HepG2 (cell line): ENCODE measurements around the gene VAV2. TPM values are rescaled to one million over a fixed set of nuclear protein-coding genes. Genes with fewer than 3 reads are reported as not detected.

ENCODE experiments used
- ATAC-seq: fragments of 200-7000 bp; cut with Tn5 transposase; 3 replicates; pipeline ENCODE4 v1.9.1; 2020; ENCODE audit warnings: mild to moderate bottlenecking, moderate library complexity
- BruUV-seq: library from RNA; stranded (reverse); fragments of 400-500 nt; replicated peaks from 2 replicates; lab custom pipeline; 2021; lab: Mats Ljungman, UMichigan
- CTCF ChIA-PET: fragments of 300-600 bp; formaldehyde crosslinking; extraction: SDS; loops from one replicate; lab custom pipeline; 2021; ENCODE audit warnings: low total read pairs, inconsistent platforms, low intra/inter-chr PET ratio; lab: Yijun Ruan, JAX
- POLR2A ChIA-PET: fragments of 350-600 bp; sonication (Branson Sonifier 250); formaldehyde crosslinking; loops from one replicate; lab custom pipeline; 2020; ENCODE audit warnings: antibody characterized with exemption, inconsistent platforms; lab: Yijun Ruan, JAX
- DNase-seq: peaks from one replicate; pipeline ENCODE4 v3.0.0-alpha.2; 2015; ENCODE audit warnings: low spot score
- FAIRE-seq: peaks from 3 replicates; lab custom pipeline; 2011; peaks lifted over from hg19 to GRCh38; lab: Jason Lieb, UNC
- H2AFZ ChIP-seq: one replicate; pipeline ENCODE4 v1.6.1; 2011; ENCODE audit warnings: low read length, inconsistent platforms
- H3K27ac ChIP-seq: fragments of 300-600 bp; 3 replicates; pipeline ENCODE4 v1.8.0; 2011; ENCODE audit warnings: mixed run types, mild to moderate bottlenecking, mixed read lengths, low read length, inconsistent platforms; ENCODE audit not compliant: insufficient read depth; ENCODE audit errors: extremely low read length
- H3K27me3 ChIP-seq, 2 experiments: fragments of 200-600 bp in 1 of 2; 2 replicates in 1 of 2; 3 replicates in 1 of 2; pipeline versions ENCODE4 v1.6.0 to v1.8.0; 2011; ENCODE audit warnings: low read length in 2 of 2, mild to moderate bottlenecking in 2 of 2, moderate library complexity in 2 of 2, inconsistent platforms in 1 of 2; ENCODE audit not compliant: insufficient read depth in 2 of 2, control insufficient read depth in 1 of 2
- H3K36me3 ChIP-seq, 2 experiments: fragments of 200-600 bp in 1 of 2; replicated peaks in 1 of 2; 2 replicates in 1 of 2; 3 replicates in 1 of 2; pipeline versions ENCODE4 v1.5.1 to v1.8.0; 2011; ENCODE audit warnings: low read length in 2 of 2, inconsistent platforms in 1 of 2; ENCODE audit not compliant: insufficient read depth in 2 of 2, control insufficient read depth in 1 of 2
- H3K4me1 ChIP-seq: 2 replicates; pipeline ENCODE4 v1.5.1; 2012; ENCODE audit warnings: low read length, inconsistent platforms; ENCODE audit not compliant: insufficient read depth
- H3K4me2 ChIP-seq: 2 replicates; pipeline ENCODE4 v1.6.0; 2011; ENCODE audit warnings: low read depth, low read length, inconsistent platforms
- H3K4me3 ChIP-seq, 3 experiments: fragments of 200-600 bp in 1 of 3; sonication (generic), shearing (Covaris generic) in 1 of 3; replicated peaks in 1 of 3; 2 replicates each; pipeline ENCODE4 v1.5.1; 2011 to 2016; ENCODE audit warnings: low read length in 3 of 3, inconsistent platforms in 2 of 3, low read depth in 2 of 3, mild to moderate bottlenecking in 2 of 3, control low read depth in 1 of 3, mixed read lengths in 1 of 3; ENCODE audit not compliant: insufficient read depth in 1 of 3
- H3K79me2 ChIP-seq: one replicate; pipeline ENCODE4 v1.6.1; 2011; ENCODE audit warnings: low read length, inconsistent platforms; ENCODE audit not compliant: insufficient read depth
- H3K9ac ChIP-seq: 2 replicates; pipeline ENCODE4 v1.6.0; 2011; ENCODE audit warnings: mild to moderate bottlenecking, low read depth, low read length, inconsistent platforms; ENCODE audit not compliant: insufficient read depth
- H3K9me3 ChIP-seq: 2 replicates; pipeline ENCODE4 v1.5.1; 2012; ENCODE audit warnings: mild to moderate bottlenecking, low read length
- H4K20me1 ChIP-seq: 2 replicates; pipeline ENCODE4 v1.6.0; 2011; ENCODE audit warnings: inconsistent platforms, mild to moderate bottlenecking, low read length, moderate library complexity; ENCODE audit not compliant: insufficient read depth
- CEBPB ChIP-seq: IDR thresholded peaks from 2 replicates; pipeline ENCODE4 v1.6.1; 2011; ENCODE audit warnings: low read depth, low read length, improper control_type of control experiment, borderline replicate concordance
- NAIF1 ChIP-seq: sonication (generic); formaldehyde crosslinking; IDR thresholded peaks from 2 replicates; pipeline ENCODE4 v1.5.0; 2020; ENCODE audit warnings: mild to moderate bottlenecking, missing genetic modification reagents, borderline replicate concordance
- U2AF1 ChIP-seq: fragments of 200-400 bp; formaldehyde crosslinking; optimal IDR thresholded peaks from 2 replicates; pipeline ENCODE3; 2017; ENCODE audit warnings: mild to moderate bottlenecking, low read depth, low read length
- WGBS: methylation state at CpG from one replicate; pipeline ENCODE4 v1.1.6; 2017; ENCODE audit warnings: low lambda C conversion rate; 5-methylcytosine and 5-hydroxymethylcytosine counted together
- in situ Hi-C: cut with HindIII; loops from 2 replicates; pipeline ENCODE4 v1.10.0; 2017; ENCODE audit warnings: low pct_unique_long_range_greater_than_20kb; ENCODE audit not compliant: extremely low pct_ligation_motif_present
- intact Hi-C: fragments of 100-400 bp; cut with micrococcal nuclease; formaldehyde crosslinking; loops from one replicate; pipeline ENCODE4 v1.10.0; 2022; ENCODE audit not compliant: unreplicated experiment
- polyA plus RNA-seq, 8 experiments: library from polyadenylated mRNA; depleted of rRNA in 3 of 8; stranded (reverse) in 7 of 8; unstranded in 1 of 8; fragments of >200 nt; fragmentation: Illumina TruSeq in 4 of 8; extraction: Trizol in 4 of 8; gene quantifications; 2 replicates each; pipeline versions ENCODE4 v1.2.1 to v1.2.3, GENCODE V29; 2011 to 2016; ENCODE audit warnings: low read depth in 4 of 8, missing spikeins in 1 of 8, mixed read lengths in 1 of 8; ENCODE audit not compliant: insufficient read depth in 1 of 8
- total RNA-seq, 5 experiments: library from RNA; depleted of rRNA; stranded (reverse); fragments of >200 nt; fragmentation: Illumina TruSeq; extraction: Trizol; gene quantifications; 2 replicates each; pipeline ENCODE4 v1.2.3, GENCODE V29; 2016; ENCODE audit warnings: low read depth in 1 of 5
- TF ChIP-seq, protein P1 (sequence below): sonication (generic); formaldehyde crosslinking; IDR thresholded peaks from 2 replicates; pipeline ENCODE4 v1.4.0; 2020; ENCODE audit warnings: missing genetic modification reagents, borderline replicate concordance
- TF ChIP-seq, protein P2 (sequence below): sonication (generic); formaldehyde crosslinking; IDR thresholded peaks from 2 replicates; pipeline ENCODE4 v1.4.0; 2020; ENCODE audit warnings: missing genetic modification reagents, mild to moderate bottlenecking, borderline replicate concordance
- TF ChIP-seq, protein P3 (sequence below): sonication (generic); formaldehyde crosslinking; IDR thresholded peaks from 2 replicates; pipeline ENCODE4 v1.4.0; 2020; ENCODE audit warnings: missing genetic modification reagents
- TF ChIP-seq, protein P4 (sequence below): sonication (generic); formaldehyde crosslinking; IDR thresholded peaks from 2 replicates; pipeline ENCODE4 v1.5.0; 2020; ENCODE audit warnings: mild to moderate bottlenecking, missing genetic modification reagents, moderate library complexity

VAV2 gene
- total and polyA plus RNA-seq, 2 of the 13 experiments (the other 11 are each of a cell fraction or from before 2014, with no cell fraction given): 22.5 to 22.9 TPM

DNA sequence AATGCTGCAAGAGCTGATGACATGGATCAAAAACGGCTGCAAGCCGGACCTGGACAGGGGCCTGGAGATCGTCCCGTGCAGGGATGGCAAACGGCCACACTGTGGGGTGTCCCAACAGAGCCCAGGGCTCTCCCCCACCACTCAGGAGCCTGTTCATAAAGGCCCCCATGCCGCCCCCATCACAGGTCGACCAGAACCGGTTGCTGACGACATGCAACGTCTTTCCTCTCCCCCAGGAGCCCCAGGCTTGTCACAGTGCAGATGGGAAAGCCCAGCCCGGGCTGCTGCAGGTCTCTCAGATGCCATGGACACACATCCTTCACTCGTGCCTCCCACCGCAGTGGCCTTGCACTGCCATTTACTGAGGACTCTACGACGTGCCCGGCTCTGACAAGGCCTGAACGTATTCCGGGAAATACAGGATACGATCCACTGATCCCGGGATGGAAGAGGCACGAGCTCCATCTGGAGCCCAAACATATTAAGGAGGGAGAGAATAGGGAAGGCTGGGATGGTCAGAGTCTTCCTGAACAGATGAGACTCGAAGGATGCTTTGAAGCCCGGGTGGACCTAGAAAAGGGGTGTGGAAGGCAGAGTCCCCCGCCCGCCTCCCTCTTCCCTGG is 177.4 kb downstream of the VAV2 start:
- Histone ChIP-seq H2AFZ (no peak overlapping the region), H3K36me3 (peaks cover 8 to 39% of the 10 kb centered on the region in 2 experiments; a peak in 4 of 5 replicates)
- ATAC-seq: no peak
- ChIA-PET POLR2A (no interaction called here), CTCF (no interaction called here)
- WGBS: 94% methylated on average over 18 of the region's 25 CpGs
- BruUV-seq: no TSS peak
- TF ChIP-seq, protein P1, sequence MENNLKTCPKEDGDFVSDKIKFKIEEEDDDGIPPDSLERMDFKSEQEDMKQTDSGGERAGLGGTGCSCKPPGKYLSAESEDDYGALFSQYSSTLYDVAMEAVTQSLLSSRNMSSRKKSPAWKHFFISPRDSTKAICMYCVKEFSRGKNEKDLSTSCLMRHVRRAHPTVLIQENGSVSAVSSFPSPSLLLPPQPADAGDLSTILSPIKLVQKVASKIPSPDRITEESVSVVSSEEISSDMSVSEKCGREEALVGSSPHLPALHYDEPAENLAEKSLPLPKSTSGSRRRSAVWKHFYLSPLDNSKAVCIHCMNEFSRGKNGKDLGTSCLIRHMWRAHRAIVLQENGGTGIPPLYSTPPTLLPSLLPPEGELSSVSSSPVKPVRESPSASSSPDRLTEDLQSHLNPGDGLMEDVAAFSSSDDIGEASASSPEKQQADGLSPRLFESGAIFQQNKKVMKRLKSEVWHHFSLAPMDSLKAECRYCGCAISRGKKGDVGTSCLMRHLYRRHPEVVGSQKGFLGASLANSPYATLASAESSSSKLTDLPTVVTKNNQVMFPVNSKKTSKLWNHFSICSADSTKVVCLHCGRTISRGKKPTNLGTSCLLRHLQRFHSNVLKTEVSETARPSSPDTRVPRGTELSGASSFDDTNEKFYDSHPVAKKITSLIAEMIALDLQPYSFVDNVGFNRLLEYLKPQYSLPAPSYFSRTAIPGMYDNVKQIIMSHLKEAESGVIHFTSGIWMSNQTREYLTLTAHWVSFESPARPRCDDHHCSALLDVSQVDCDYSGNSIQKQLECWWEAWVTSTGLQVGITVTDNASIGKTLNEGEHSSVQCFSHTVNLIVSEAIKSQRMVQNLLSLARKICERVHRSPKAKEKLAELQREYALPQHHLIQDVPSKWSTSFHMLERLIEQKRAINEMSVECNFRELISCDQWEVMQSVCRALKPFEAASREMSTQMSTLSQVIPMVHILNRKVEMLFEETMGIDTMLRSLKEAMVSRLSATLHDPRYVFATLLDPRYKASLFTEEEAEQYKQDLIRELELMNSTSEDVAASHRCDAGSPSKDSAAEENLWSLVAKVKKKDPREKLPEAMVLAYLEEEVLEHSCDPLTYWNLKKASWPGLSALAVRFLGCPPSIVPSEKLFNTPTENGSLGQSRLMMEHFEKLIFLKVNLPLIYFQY: no peak
- TF ChIP-seq, protein P2, sequence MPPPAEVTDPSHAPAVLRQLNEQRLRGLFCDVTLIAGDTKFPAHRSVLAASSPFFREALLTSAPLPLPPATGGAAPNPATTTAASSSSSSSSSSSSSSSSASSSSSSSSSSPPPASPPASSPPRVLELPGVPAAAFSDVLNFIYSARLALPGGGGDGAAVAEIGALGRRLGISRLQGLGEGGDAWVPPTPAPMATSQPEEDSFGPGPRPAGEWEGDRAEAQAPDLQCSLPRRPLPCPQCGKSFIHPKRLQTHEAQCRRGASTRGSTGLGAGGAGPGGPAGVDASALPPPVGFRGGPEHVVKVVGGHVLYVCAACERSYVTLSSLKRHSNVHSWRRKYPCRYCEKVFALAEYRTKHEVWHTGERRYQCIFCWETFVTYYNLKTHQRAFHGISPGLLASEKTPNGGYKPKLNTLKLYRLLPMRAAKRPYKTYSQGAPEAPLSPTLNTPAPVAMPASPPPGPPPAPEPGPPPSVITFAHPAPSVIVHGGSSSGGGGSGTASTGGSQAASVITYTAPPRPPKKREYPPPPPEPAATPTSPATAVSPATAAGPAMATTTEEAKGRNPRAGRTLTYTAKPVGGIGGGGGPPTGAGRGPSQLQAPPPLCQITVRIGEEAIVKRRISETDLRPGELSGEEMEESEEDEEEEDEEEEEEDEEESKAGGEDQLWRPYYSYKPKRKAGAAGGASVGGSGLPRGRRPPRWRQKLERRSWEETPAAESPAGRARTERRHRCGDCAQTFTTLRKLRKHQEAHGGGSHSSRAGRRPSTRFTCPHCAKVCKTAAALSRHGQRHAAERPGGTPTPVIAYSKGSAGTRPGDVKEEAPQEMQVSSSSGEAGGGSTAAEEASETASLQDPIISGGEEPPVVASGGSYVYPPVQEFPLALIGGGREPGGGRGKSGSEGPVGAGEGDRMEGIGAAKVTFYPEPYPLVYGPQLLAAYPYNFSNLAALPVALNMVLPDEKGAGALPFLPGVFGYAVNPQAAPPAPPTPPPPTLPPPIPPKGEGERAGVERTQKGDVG (CRISPR knock-in tag): no peak
- TF ChIP-seq, protein P3, sequence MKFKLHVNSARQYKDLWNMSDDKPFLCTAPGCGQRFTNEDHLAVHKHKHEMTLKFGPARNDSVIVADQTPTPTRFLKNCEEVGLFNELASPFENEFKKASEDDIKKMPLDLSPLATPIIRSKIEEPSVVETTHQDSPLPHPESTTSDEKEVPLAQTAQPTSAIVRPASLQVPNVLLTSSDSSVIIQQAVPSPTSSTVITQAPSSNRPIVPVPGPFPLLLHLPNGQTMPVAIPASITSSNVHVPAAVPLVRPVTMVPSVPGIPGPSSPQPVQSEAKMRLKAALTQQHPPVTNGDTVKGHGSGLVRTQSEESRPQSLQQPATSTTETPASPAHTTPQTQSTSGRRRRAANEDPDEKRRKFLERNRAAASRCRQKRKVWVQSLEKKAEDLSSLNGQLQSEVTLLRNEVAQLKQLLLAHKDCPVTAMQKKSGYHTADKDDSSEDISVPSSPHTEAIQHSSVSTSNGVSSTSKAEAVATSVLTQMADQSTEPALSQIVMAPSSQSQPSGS (CRISPR knock-in tag): no peak
- TF ChIP-seq CEBPB (no peak), NAIF1 (CRISPR knock-in tag) (no peak), U2AF1 (no peak)
- TF ChIP-seq, protein P4, sequence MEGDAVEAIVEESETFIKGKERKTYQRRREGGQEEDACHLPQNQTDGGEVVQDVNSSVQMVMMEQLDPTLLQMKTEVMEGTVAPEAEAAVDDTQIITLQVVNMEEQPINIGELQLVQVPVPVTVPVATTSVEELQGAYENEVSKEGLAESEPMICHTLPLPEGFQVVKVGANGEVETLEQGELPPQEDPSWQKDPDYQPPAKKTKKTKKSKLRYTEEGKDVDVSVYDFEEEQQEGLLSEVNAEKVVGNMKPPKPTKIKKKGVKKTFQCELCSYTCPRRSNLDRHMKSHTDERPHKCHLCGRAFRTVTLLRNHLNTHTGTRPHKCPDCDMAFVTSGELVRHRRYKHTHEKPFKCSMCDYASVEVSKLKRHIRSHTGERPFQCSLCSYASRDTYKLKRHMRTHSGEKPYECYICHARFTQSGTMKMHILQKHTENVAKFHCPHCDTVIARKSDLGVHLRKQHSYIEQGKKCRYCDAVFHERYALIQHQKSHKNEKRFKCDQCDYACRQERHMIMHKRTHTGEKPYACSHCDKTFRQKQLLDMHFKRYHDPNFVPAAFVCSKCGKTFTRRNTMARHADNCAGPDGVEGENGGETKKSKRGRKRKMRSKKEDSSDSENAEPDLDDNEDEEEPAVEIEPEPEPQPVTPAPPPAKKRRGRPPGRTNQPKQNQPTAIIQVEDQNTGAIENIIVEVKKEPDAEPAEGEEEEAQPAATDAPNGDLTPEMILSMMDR (CRISPR knock-in tag): no peak
- TF ChIP-seq, all 625 proteins: peak for 0
- Histone ChIP-seq H3K4me2 (no peak overlapping the region), H3K9ac (no peak overlapping the region), H3K9me3 (no peaks in the 10 kb centered on the region), H3K4me3 (no peak overlapping the region), H3K27me3 (no peaks in the 10 kb centered on the region), H3K79me2 (no peaks in the 10 kb centered on the region), H4K20me1 (peaks cover 9% of the 10 kb centered on the region; the same call in 1 of the 2 replicates), H3K4me1 (peaks cover 50% of the 10 kb centered on the region), H3K27ac (no peak overlapping the region)
- in situ Hi-C loops (no loop called here), intact Hi-C loops (no loop called here)
- FAIRE-seq (no peak), DNase-seq (no peak)
